H1 (cell line): ENCODE data around the gene KLF16. TPM values are rescaled to one million over a fixed set of nuclear protein-coding genes. Genes with fewer than 3 reads are reported as not detected.

ENCODE experiments used
- CTCF ChIA-PET: fragments of 300-600 bp; sonication (Branson Sonifier 250); formaldehyde crosslinking; loops from one replicate; lab custom pipeline; 2021; ENCODE audit not compliant: partially characterized antibody; lab: Charles Lee
- POLR2A ChIA-PET: fragments of 300-600 bp; sonication (Branson Sonifier 250); formaldehyde crosslinking; loops from one replicate; lab custom pipeline; 2021; ENCODE audit warnings: inconsistent platforms; ENCODE audit not compliant: partially characterized antibody; lab: Charles Lee
- DNase-seq, 2 experiments: peaks; one replicate each; pipeline versions ENCODE4 v3.0.0 to v3.0.0-alpha.2; 2010 to 2022; ENCODE audit warnings: low spot score in 2 of 2, low read depth in 1 of 2, mixed read lengths in 1 of 2
- FAIRE-seq: peaks from 2 replicates; lab custom pipeline; 2011; peaks lifted over from hg19 to GRCh38; lab: Jason Lieb, UNC
- H2AFZ ChIP-seq: 2 replicates; pipeline ENCODE4 v1.8.1; 2012; ENCODE audit warnings: low read length, inconsistent platforms
- H2AK5ac ChIP-seq: 2 replicates; pipeline ENCODE4 v1.6.1; 2013; ENCODE audit warnings: low read depth, low read length
- H2BK120ac ChIP-seq: replicated peaks from 2 replicates; pipeline ENCODE3; 2013; ENCODE audit warnings: low read depth, low read length, inconsistent platforms
- H2BK12ac ChIP-seq: 2 replicates; pipeline ENCODE4 v1.6.1; 2013; ENCODE audit warnings: low read depth, low read length
- H2BK15ac ChIP-seq: 2 replicates; pipeline ENCODE4 v1.6.1; 2013; ENCODE audit warnings: low read length
- H2BK20ac ChIP-seq: 2 replicates; pipeline ENCODE4 v1.6.1; 2013; ENCODE audit warnings: low read length
- H2BK5ac ChIP-seq: 2 replicates; pipeline ENCODE4 v1.6.1; 2013; ENCODE audit warnings: low read depth, low read length
- H3K14ac ChIP-seq: 2 replicates; pipeline ENCODE4 v1.6.1; 2013; ENCODE audit warnings: inconsistent platforms; ENCODE audit not compliant: insufficient read length
- H3K18ac ChIP-seq: 2 replicates; pipeline ENCODE4 v1.6.1; 2013; ENCODE audit warnings: low read length; ENCODE audit errors: extremely low read depth
- H3K23ac ChIP-seq: 2 replicates; pipeline ENCODE4 v1.6.1; 2013; ENCODE audit warnings: inconsistent platforms; ENCODE audit not compliant: insufficient read length
- H3K23me2 ChIP-seq: 2 replicates; pipeline ENCODE4 v1.6.1; 2013; ENCODE audit warnings: low read depth, low read length
- H3K27ac ChIP-seq: 2 replicates; pipeline ENCODE4 v1.6.1; 2011; ENCODE audit warnings: low read depth, low read length, inconsistent platforms
- H3K27me3 ChIP-seq, 4 experiments: replicated peaks in 1 of 4; 1 replicate in 1 of 4; 2 replicates in 3 of 4; pipeline versions ENCODE4 v1.6.1 to v1.8.1; 2011 to 2013; ENCODE audit warnings: low read length in 3 of 4, mild to moderate bottlenecking in 3 of 4, inconsistent platforms in 2 of 4, mixed read lengths in 2 of 4, moderate library complexity in 1 of 4; ENCODE audit not compliant: control insufficient read depth in 3 of 4, insufficient read depth in 3 of 4; ENCODE audit errors: extremely low read depth in 1 of 4
- H3K36me3 ChIP-seq, 4 experiments: 2 replicates each; pipeline versions ENCODE4 v1.6.1 to v1.8.1; 2011 to 2013; ENCODE audit warnings: mild to moderate bottlenecking in 4 of 4, low read length in 3 of 4, moderate library complexity in 2 of 4, control low read depth in 1 of 4, inconsistent platforms in 1 of 4; ENCODE audit not compliant: insufficient read depth in 4 of 4, control insufficient read depth in 2 of 4
- H3K4ac ChIP-seq: replicated peaks from 2 replicates; pipeline ENCODE3; 2013; ENCODE audit warnings: low read length, low read depth, mixed read lengths, inconsistent platforms; ENCODE audit not compliant: insufficient read length
- H3K4me1 ChIP-seq, 4 experiments: replicated peaks in 1 of 4; 1 replicate in 1 of 4; 2 replicates in 3 of 4; pipeline versions ENCODE4 v1.6.1 to v1.8.1; 2011 to 2013; ENCODE audit warnings: low read length in 3 of 4, inconsistent platforms in 2 of 4, mixed read lengths in 1 of 4; ENCODE audit not compliant: insufficient read depth in 4 of 4, control insufficient read depth in 3 of 4
- H3K4me2 ChIP-seq, 2 experiments: 2 replicates each; pipeline versions ENCODE4 v1.6.1 to v1.8.1; 2011 to 2013; ENCODE audit warnings: low read depth in 2 of 2, low read length in 2 of 2, control low read depth in 1 of 2, inconsistent platforms in 1 of 2, mild to moderate bottlenecking in 1 of 2; ENCODE audit not compliant: insufficient read depth in 1 of 2
- H3K4me3 ChIP-seq, 4 experiments: fragments of 200-600, 300-600 bp in 1 of 4; sonication (generic), shearing (Covaris generic), sonication (Bioruptor Twin) in 1 of 4; 2 replicates each; pipeline versions ENCODE4 v1.5.1 to v1.8.1; 2011 to 2016; ENCODE audit warnings: low read length in 4 of 4, low read depth in 3 of 4, control low read depth in 2 of 4, inconsistent platforms in 2 of 4, mild to moderate bottlenecking in 2 of 4, mixed read lengths in 1 of 4, moderate library complexity in 1 of 4; ENCODE audit not compliant: insufficient read depth in 2 of 4; ENCODE audit errors: extremely low read depth in 1 of 4
- H3K56ac ChIP-seq: replicated peaks from 2 replicates; pipeline ENCODE3; 2013; ENCODE audit warnings: low read depth, mild to moderate bottlenecking, mixed read lengths, low read length, inconsistent platforms; ENCODE audit not compliant: insufficient read length
- H3K79me1 ChIP-seq: 2 replicates; pipeline ENCODE4 v1.6.1; 2013; ENCODE audit warnings: low read depth, low read length, control low read depth
- H3K79me2 ChIP-seq, 2 experiments: 2 replicates each; pipeline versions ENCODE4 v1.6.1 to v1.8.1; 2012 to 2013; ENCODE audit warnings: low read length in 2 of 2, mild to moderate bottlenecking in 2 of 2, inconsistent platforms in 1 of 2; ENCODE audit not compliant: insufficient read depth in 2 of 2, control insufficient read depth in 1 of 2
- H3K9ac ChIP-seq, 4 experiments: replicated peaks in 1 of 4; 1 replicate in 1 of 4; 2 replicates in 3 of 4; pipeline versions ENCODE4 v1.6.1 to v1.8.1; 2011 to 2013; ENCODE audit warnings: low read depth in 3 of 4, low read length in 3 of 4, control low read depth in 2 of 4, mild to moderate bottlenecking in 2 of 4, moderate library complexity in 2 of 4, inconsistent platforms in 1 of 4; ENCODE audit errors: extremely low read depth in 1 of 4
- H3K9me3 ChIP-seq, 2 experiments: 2 replicates each; pipeline versions ENCODE4 v1.6.1 to v1.8.1; 2012 to 2013; ENCODE audit warnings: mild to moderate bottlenecking in 2 of 2, moderate library complexity in 2 of 2, control low read depth in 1 of 2, inconsistent platforms in 1 of 2, low read depth in 1 of 2, low read length in 1 of 2, mixed read lengths in 1 of 2; ENCODE audit not compliant: insufficient read depth in 2 of 2
- H4K20me1 ChIP-seq, 2 experiments: replicated peaks in 1 of 2; 2 replicates each; pipeline versions ENCODE3 to v1.8.1; 2011 to 2013; ENCODE audit warnings: inconsistent platforms in 2 of 2, low read length in 2 of 2, mild to moderate bottlenecking in 1 of 2; ENCODE audit not compliant: insufficient read depth in 2 of 2, control insufficient read depth in 1 of 2
- H4K5ac ChIP-seq: 2 replicates; pipeline ENCODE4 v1.6.1; 2013; ENCODE audit warnings: low read length, low read depth, mixed read lengths, inconsistent platforms; ENCODE audit not compliant: insufficient read length
- H4K8ac ChIP-seq: 2 replicates; pipeline ENCODE4 v1.8.0; 2013; ENCODE audit warnings: mild to moderate bottlenecking, moderate library complexity, low read length, inconsistent platforms; ENCODE audit not compliant: insufficient read depth; ENCODE audit errors: extremely low read depth
- H4K91ac ChIP-seq: replicated peaks from 2 replicates; pipeline ENCODE3; 2013; ENCODE audit warnings: low read length, mixed read lengths, inconsistent platforms; ENCODE audit not compliant: insufficient read length
- FOSL1 ChIP-seq: IDR thresholded peaks from 2 replicates; pipeline ENCODE4 v1.6.1; 2011; ENCODE audit warnings: mild to moderate bottlenecking, low read depth, low read length, moderate library complexity; ENCODE audit not compliant: insufficient read depth
- HDAC2 ChIP-seq, 2 experiments: fragments of 300-600 bp in 1 of 2; sonication (generic) in 1 of 2; IDR thresholded peaks; 2 replicates each; pipeline ENCODE4 v1.6.1; 2011 to 2012; ENCODE audit warnings: low read depth in 2 of 2, low read length in 2 of 2, mild to moderate bottlenecking in 2 of 2, moderate library complexity in 2 of 2, borderline replicate concordance in 1 of 2, inconsistent platforms in 1 of 2
- RBBP5 ChIP-seq: IDR thresholded peaks from 2 replicates; pipeline ENCODE4 v1.7.1; 2012; ENCODE audit warnings: low read depth, mild to moderate bottlenecking, inconsistent platforms, low read length, moderate library complexity, borderline replicate concordance
- RFX5 ChIP-seq: IDR thresholded peaks from 2 replicates; pipeline ENCODE4 v1.6.1; 2011; ENCODE audit warnings: low read depth, low read length, improper control_type of control experiment, borderline replicate concordance
- TAF1 ChIP-seq: IDR thresholded peaks from 2 replicates; pipeline ENCODE4 v1.6.1; 2011; ENCODE audit warnings: mild to moderate bottlenecking, low read depth, low read length
- TAF7 ChIP-seq: optimal IDR thresholded peaks from 2 replicates; pipeline ENCODE3; 2011; ENCODE audit warnings: low read depth, mild to moderate bottlenecking, inconsistent platforms, low read length, moderate library complexity, borderline replicate concordance
- WGBS, 2 experiments: shearing (Covaris generic) in 1 of 2; methylation state at CpG; one replicate each; pipeline versions ENCODE4 v1.1.6 to v1.1.7; 2013 to 2015; ENCODE audit warnings: low lambda C conversion rate in 2 of 2, mixed read lengths in 2 of 2, inconsistent platforms in 1 of 2, low coverage in 1 of 2, missing lambda C conversion rate in 1 of 2; ENCODE audit not compliant: insufficient replicate concordance in 2 of 2, insufficient coverage in 1 of 2, insufficient read length in 1 of 2; ENCODE audit errors: extremely low coverage in 1 of 2, missing lambda C conversion rate in 1 of 2; 5-methylcytosine and 5-hydroxymethylcytosine counted together
- polyA plus RNA-seq, 7 experiments: library from polyadenylated mRNA; depleted of rRNA in 3 of 7; stranded (reverse) in 5 of 7; unstranded in 2 of 7; fragments of >200 nt in 5 of 7; fragments of 200-250 nt in 2 of 7; gene quantifications; 1 replicate in 5 of 7; 2 replicates in 1 of 7; 4 replicates in 1 of 7; pipeline versions ENCODE4 v1.2.1 to v1.2.3, GENCODE V29; 2011 to 2013; ENCODE audit warnings: missing spikeins in 2 of 7, mixed read lengths in 2 of 7
- total RNA-seq: library from RNA; stranded (reverse); fragmentation: NEBNext Ultra II Directional; extraction: Animal tissue kit (Norgen Biotek cat#: 25700); gene quantifications from 2 replicates; pipeline ENCODE4 v1.2.1, GENCODE V29; 2021
- TF ChIP-seq, protein P1 (sequence below), 3 experiments: IDR thresholded peaks; 1 replicate in 2 of 3; 2 replicates in 1 of 3; pipeline versions ENCODE4 v1.5.1 to v1.6.1; 2011; ENCODE audit warnings: low read length in 3 of 3, mild to moderate bottlenecking in 3 of 3, inconsistent platforms in 2 of 3, low read depth in 1 of 3, moderate library complexity in 1 of 3; ENCODE audit not compliant: insufficient read depth in 1 of 3; ENCODE audit errors: control extremely low read depth in 1 of 3

KLF16 gene
- total and polyA plus RNA-seq, 2 of the 8 experiments (the other 6 are each of a cell fraction or from before 2014, with no cell fraction given) = 14.3 to 45.9 TPM

DNA sequence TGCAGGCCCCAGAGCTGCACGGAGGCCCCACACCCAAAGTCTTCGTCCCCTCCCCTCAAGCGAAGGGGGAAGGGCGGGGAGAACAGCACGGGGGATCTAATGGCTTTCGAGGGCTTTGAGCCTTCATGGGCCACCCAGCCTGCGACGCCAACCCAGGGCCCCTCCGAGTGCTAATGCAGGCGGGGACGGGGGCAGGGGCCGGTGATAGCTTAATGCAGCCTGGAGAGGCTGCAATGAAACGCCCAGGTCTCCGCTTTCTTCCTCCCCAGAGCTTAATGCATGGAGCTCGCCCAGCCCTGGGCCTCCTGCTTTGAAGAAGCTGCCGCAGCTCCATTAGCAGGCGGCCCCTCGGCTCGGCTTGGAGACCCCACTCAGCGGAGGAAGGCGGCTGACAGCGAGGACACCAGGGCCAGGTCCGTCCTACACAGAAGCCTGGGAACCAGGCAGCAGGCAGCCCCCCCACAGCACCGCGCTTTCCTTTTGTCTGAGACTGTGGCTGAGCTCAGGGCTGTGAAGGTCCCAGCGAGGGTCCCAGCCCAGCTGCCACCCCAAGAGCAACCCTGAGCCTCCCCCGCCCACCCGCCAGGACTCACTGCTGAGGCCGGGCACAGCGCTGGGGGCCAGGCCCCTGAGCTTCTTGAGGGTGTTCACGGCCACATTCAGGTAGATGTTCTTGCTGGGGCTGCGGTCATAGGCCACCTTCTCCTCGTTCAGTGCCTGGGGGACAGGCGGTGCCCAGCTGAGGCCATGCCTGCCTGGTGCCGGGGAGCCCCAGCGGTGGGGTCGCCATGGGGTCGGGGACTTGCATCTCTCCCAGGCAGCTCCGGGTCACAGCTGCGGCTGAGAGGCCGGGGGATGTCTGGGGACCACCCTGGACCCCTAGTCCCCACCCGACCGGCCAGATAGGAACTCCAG is 43.8 kb downstream of the KLF16 start:
- no peak overlapping the region for H2BK15ac ChIP-seq
- no peaks in the 10 kb centered on the region for H3K27me3 ChIP-seq
- no peak overlapping the region for H3K23ac ChIP-seq
- H4K5ac ChIP-seq = no peak overlapping the region
- H3K4ac ChIP-seq = no peak overlapping the region
- no peak overlapping the region for H3K18ac ChIP-seq
- 87% methylated on average over 35 of the region's 43 CpGs; no CpG with 5 or more reads in 1 of the 2 experiments for WGBS, 2 experiments
- no peak overlapping the region; the same call in 1 of the 2 replicates for H3K27ac ChIP-seq
- no peak overlapping the region for H2BK120ac ChIP-seq
- H3K36me3 ChIP-seq = peaks cover 11 to 54% (median 17%) of the 10 kb centered on the region in 4 experiments; a peak in 7 of 8 replicates
- H2BK5ac ChIP-seq = no peak overlapping the region
- H3K4me1 ChIP-seq = no peaks in the 10 kb centered on the region; a peak in 1 of 7 replicates
- DNase-seq (no peak), FAIRE-seq (no peak)
- peaks cover 2 to 10% of the 10 kb centered on the region in 2 experiments for H4K20me1 ChIP-seq
- no peak overlapping the region; the same call in 1 of the 2 replicates for H4K8ac ChIP-seq
- no peak overlapping the region for H3K4me3 ChIP-seq
- H3K9me3 ChIP-seq = no peaks in the 10 kb centered on the region
- POLR2A ChIA-PET = interaction anchor here (0.6 to 1.2 kb wide), 2 partner anchors 10 to 53 kb away, joined by 3 to 8 read pairs; no protein-coding TSS in a partner anchor
- CTCF ChIA-PET = interaction anchor here (0.6 to 16.5 kb wide), 7 partner anchors 9 to 273 kb away, joined by 3 to 228 read pairs (median 5); no protein-coding TSS in a partner anchor
- H3K23me2 ChIP-seq = no peaks in the 10 kb centered on the region; the same call in 1 of the 2 replicates
- H2BK20ac ChIP-seq = no peak overlapping the region
- H3K56ac ChIP-seq = no peak overlapping the region
- H2BK12ac ChIP-seq = no peak overlapping the region
- H4K91ac ChIP-seq = no peak overlapping the region
- H3K4me2 ChIP-seq = no peak overlapping the region
- no peak overlapping the region for H2AK5ac ChIP-seq
- no peak overlapping the region for H3K14ac ChIP-seq
- no peak overlapping the region for H2AFZ ChIP-seq
- no peak overlapping the region for H3K9ac ChIP-seq
- no peaks in the 10 kb centered on the region for H3K79me1 ChIP-seq
- no peaks in the 10 kb centered on the region for H3K79me2 ChIP-seq
- no peak for TF ChIP-seq FOSL1
- TF ChIP-seq HDAC2 (IDR thresholded peaks at IDR 0.05; ENCODE audit: borderline replicate concordance in 1 of 2, low read depth in 2 of 2, low read length in 2 of 2) = no peak
- TF ChIP-seq, protein P1, sequence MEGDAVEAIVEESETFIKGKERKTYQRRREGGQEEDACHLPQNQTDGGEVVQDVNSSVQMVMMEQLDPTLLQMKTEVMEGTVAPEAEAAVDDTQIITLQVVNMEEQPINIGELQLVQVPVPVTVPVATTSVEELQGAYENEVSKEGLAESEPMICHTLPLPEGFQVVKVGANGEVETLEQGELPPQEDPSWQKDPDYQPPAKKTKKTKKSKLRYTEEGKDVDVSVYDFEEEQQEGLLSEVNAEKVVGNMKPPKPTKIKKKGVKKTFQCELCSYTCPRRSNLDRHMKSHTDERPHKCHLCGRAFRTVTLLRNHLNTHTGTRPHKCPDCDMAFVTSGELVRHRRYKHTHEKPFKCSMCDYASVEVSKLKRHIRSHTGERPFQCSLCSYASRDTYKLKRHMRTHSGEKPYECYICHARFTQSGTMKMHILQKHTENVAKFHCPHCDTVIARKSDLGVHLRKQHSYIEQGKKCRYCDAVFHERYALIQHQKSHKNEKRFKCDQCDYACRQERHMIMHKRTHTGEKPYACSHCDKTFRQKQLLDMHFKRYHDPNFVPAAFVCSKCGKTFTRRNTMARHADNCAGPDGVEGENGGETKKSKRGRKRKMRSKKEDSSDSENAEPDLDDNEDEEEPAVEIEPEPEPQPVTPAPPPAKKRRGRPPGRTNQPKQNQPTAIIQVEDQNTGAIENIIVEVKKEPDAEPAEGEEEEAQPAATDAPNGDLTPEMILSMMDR (IDR thresholded peaks at IDR 0.05; ENCODE audit: control extremely low read depth in 1 of 3, insufficient read depth in 1 of 3, low read depth in 1 of 3, low read length in 3 of 3) = no peak
- no peak for TF ChIP-seq RBBP5
- TF ChIP-seq TAF1 = no peak
- no peak for TF ChIP-seq RFX5
- TF ChIP-seq TAF7 = no peak
